ENCODE measurements around the gene TNFRSF4. TPM values are rescaled to one million over a fixed set of nuclear protein-coding genes. Genes with fewer than 3 reads are reported as not detected.

Gene TNFRSF4
- total and polyA plus RNA-seq, 2 of the 13 experiments (the other 11 are each of a cell fraction or from before 2014, with no cell fraction given), result not detected

DNA sequence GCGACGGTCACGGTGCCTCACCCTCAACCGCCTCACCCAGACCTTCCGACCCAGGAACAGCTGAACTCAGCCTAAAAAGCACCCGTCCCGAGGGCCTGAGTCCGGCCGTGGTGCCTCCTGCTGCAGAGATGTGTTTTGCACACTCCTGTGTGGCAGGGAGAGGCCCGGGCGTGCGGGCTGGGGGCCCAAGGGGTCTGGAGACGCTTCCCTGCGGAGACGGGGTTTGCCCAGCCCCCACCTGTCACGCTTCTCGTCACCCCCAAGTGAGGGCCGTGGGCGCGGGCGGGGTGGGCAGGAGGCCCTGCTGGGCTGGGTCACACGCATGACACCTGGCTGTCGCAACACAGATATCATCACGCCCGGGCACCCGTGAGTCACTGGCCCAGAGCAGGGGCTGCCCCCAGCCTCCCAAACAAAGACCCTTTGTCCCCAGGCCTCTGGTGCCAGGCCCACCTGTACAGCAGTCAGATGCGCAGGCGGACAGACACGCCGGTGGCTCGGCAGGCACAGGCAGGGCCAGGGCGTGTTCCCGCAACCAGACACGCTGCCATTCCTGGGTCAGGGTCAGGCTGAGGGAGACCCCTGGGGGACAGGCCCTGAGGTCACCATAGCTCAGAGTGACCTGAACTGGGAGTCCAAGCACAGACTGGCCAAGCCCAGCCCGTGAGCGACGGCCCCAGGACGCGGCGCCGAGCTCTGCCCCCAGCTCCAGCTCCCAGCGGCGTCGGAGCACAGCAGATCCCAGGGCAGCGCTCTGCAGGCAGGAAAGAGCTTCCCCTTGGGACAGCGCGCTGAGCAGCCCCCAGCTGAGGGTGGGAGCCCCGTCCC lies 24.1 kb upstream of the TNFRSF4 start (continued):
- TF ChIP-seq ZBTB37 (CRISPR knock-in tag; IDR thresholded peaks at IDR 0.05), result peak; percentile 44; the same call in 1 of the 2 replicates
- no peak; the same call in 1 of the 2 replicates for TF ChIP-seq ZNF761 (CRISPR knock-in tag; conservative IDR thresholded peaks at IDR 0.05)
- peak; percentile 83 for TF ChIP-seq RBFOX2 (IDR thresholded peaks at IDR 0.05; ENCODE audit: low read depth, low read length)
- TF ChIP-seq GATAD1 (CRISPR knock-in tag; IDR thresholded peaks at IDR 0.05), result peak; percentile 63
- TF ChIP-seq ZNF235 (CRISPR knock-in tag; IDR thresholded peaks at IDR 0.05; ENCODE audit: borderline replicate concordance), result no peak
- no peak for TF ChIP-seq STAG1 (CRISPR knock-in tag; IDR thresholded peaks at IDR 0.05)
- peak; percentile 36; the same call in 1 of the 2 replicates for TF ChIP-seq BCL6 (CRISPR knock-in tag; IDR thresholded peaks at IDR 0.05)
- no peak for TF ChIP-seq MIER2 (CRISPR knock-in tag; IDR thresholded peaks at IDR 0.05)
- peak; percentile 42 for TF ChIP-seq AGO2 (optimal IDR thresholded peaks at IDR 0.05; ENCODE audit: low read depth, low read length)
- TF ChIP-seq, protein P1, sequence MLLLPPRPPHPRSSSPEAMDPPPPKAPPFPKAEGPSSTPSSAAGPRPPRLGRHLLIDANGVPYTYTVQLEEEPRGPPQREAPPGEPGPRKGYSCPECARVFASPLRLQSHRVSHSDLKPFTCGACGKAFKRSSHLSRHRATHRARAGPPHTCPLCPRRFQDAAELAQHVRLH (CRISPR knock-in tag; IDR thresholded peaks at IDR 0.05; ENCODE audit: borderline replicate concordance, low read depth), result peak; percentile 42; the same call in 1 of the 2 replicates
- peak; percentile 77 for TF ChIP-seq ZNF160 (CRISPR knock-in tag; IDR thresholded peaks at IDR 0.05)
- no peak for TF ChIP-seq KLF13 (CRISPR knock-in tag; IDR thresholded peaks at IDR 0.05)
- TF ChIP-seq KDM5B (CRISPR knock-in tag; IDR thresholded peaks at IDR 0.05; ENCODE audit: borderline replicate concordance), result 0 out of 2 replicates have a peak, but pooled peaks have one; percentile 12
- no peak for TF ChIP-seq ZFP41 (CRISPR knock-in tag; IDR thresholded peaks at IDR 0.05; ENCODE audit: borderline replicate concordance)
- TF ChIP-seq ZNF747 (CRISPR knock-in tag; IDR thresholded peaks at IDR 0.05; ENCODE audit: borderline replicate concordance), result no peak
- TF ChIP-seq SAFB2 (CRISPR knock-in tag; IDR thresholded peaks at IDR 0.05; ENCODE audit: borderline replicate concordance, low read depth), result peak; percentile 91
- no peak for TF ChIP-seq SIX1 (CRISPR knock-in tag; IDR thresholded peaks at IDR 0.05; ENCODE audit: borderline replicate concordance)
- TF ChIP-seq TRIM24 (CRISPR knock-in tag; IDR thresholded peaks at IDR 0.05), result no peak
- peak; percentile 16 for TF ChIP-seq RBM39 (IDR thresholded peaks at IDR 0.05; ENCODE audit: low read depth, low read length, poor library complexity, severe bottlenecking)
- TF ChIP-seq HMG20A (CRISPR knock-in tag; IDR thresholded peaks at IDR 0.05; ENCODE audit: borderline replicate concordance), result peak; percentile 76; the same call in 1 of the 2 replicates
- peak; percentile 73 for TF ChIP-seq ZBTB38 (CRISPR knock-in tag; IDR thresholded peaks at IDR 0.05)
- TF ChIP-seq, protein P2, sequence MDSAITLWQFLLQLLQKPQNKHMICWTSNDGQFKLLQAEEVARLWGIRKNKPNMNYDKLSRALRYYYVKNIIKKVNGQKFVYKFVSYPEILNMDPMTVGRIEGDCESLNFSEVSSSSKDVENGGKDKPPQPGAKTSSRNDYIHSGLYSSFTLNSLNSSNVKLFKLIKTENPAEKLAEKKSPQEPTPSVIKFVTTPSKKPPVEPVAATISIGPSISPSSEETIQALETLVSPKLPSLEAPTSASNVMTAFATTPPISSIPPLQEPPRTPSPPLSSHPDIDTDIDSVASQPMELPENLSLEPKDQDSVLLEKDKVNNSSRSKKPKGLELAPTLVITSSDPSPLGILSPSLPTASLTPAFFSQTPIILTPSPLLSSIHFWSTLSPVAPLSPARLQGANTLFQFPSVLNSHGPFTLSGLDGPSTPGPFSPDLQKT (CRISPR knock-in tag; IDR thresholded peaks at IDR 0.05; ENCODE audit: borderline replicate concordance), result no peak
- TF ChIP-seq ZNF598 (CRISPR knock-in tag; IDR thresholded peaks at IDR 0.05; ENCODE audit: borderline replicate concordance), result no peak
- no peak for TF ChIP-seq GLMP (CRISPR knock-in tag; IDR thresholded peaks at IDR 0.05; ENCODE audit: borderline replicate concordance)
